ENCODE measurements around the gene PTPRD. TPM values are rescaled to one million over a fixed set of nuclear protein-coding genes. Genes with fewer than 3 reads are reported as not detected.

PTPRD gene
- total RNA-seq, 1 experiment from 2014 or later: not detected

- CTCF ChIA-PET: no interaction called here
- no peak overlapping the region for H3K4me3 Mint-ChIP-seq (ENCODE audit: unreplicated experiment)
These were observed 1944.1 kb downstream of the PTPRD start for GRCh38 chr9:8668751-8669150.

GRCh38 chr9:8668231-8668630 is 1944.6 kb downstream of the PTPRD start:
- ChIA-PET CTCF (no interaction called here), POLR2A (no interaction called here)
- no peak for TF ChIP-seq CTCF (IDR thresholded peaks at IDR 0.05; ENCODE audit: unreplicated experiment)
- Mint-ChIP-seq H3K9me3 (ENCODE audit: unreplicated experiment) (no peaks in the 10 kb centered on the region), H3K4me3 (ENCODE audit: unreplicated experiment) (no peak overlapping the region), H3K27ac (ENCODE audit: low read depth, unreplicated experiment) (no peak overlapping the region), H3K4me1 (ENCODE audit: insufficient read depth, unreplicated experiment) (no peaks in the 10 kb centered on the region), H3K27me3 (ENCODE audit: insufficient read depth, unreplicated experiment) (peaks cover 12% of the 10 kb centered on the region), H3K36me3 (ENCODE audit: insufficient read depth, unreplicated experiment) (no peaks in the 10 kb centered on the region)
- no TSS peak for BruUV-seq (replicated peaks)
- no peak for DNase-seq (ENCODE audit: unreplicated experiment)
- intact Hi-C loops (cut with micrococcal nuclease): no loop called here

More at GRCh38 chr9:8668751-8669150, 1944.1 kb downstream of the PTPRD start:
- intact Hi-C loops (cut with micrococcal nuclease): no loop called here
- no peak for DNase-seq (ENCODE audit: unreplicated experiment)
- H3K9me3 Mint-ChIP-seq (ENCODE audit: unreplicated experiment): no peaks in the 10 kb centered on the region
- no peak for TF ChIP-seq CTCF (IDR thresholded peaks at IDR 0.05; ENCODE audit: unreplicated experiment)
- no peaks in the 10 kb centered on the region for H3K36me3 Mint-ChIP-seq (ENCODE audit: insufficient read depth, unreplicated experiment)
- no peak overlapping the region for H3K27ac Mint-ChIP-seq (ENCODE audit: low read depth, unreplicated experiment)
- POLR2A ChIA-PET: no interaction called here
- H3K27me3 Mint-ChIP-seq (ENCODE audit: insufficient read depth, unreplicated experiment): peaks cover 12% of the 10 kb centered on the region
- no peaks in the 10 kb centered on the region for H3K4me1 Mint-ChIP-seq (ENCODE audit: insufficient read depth, unreplicated experiment)
- BruUV-seq (replicated peaks): no TSS peak

- no peaks in the 10 kb centered on the region for H3K36me3 Mint-ChIP-seq (ENCODE audit: insufficient read depth, unreplicated experiment)
- DNase-seq (ENCODE audit: unreplicated experiment): no peak
- intact Hi-C loops (cut with micrococcal nuclease): no loop called here
- no TSS peak for BruUV-seq (replicated peaks)
- POLR2A ChIA-PET: no interaction called here
- CTCF ChIA-PET: no interaction called here
- no peaks in the 10 kb centered on the region for H3K9me3 Mint-ChIP-seq (ENCODE audit: unreplicated experiment)
- TF ChIP-seq CTCF (IDR thresholded peaks at IDR 0.05; ENCODE audit: unreplicated experiment): no peak
- H3K27me3 Mint-ChIP-seq (ENCODE audit: insufficient read depth, unreplicated experiment): peaks cover 10% of the 10 kb centered on the region
- no peaks in the 10 kb centered on the region for H3K4me1 Mint-ChIP-seq (ENCODE audit: insufficient read depth, unreplicated experiment)
- no peak overlapping the region for H3K27ac Mint-ChIP-seq (ENCODE audit: low read depth, unreplicated experiment)
- H3K4me3 Mint-ChIP-seq (ENCODE audit: unreplicated experiment): no peak overlapping the region
These were observed 1946.7 kb downstream of the PTPRD start for GRCh38 chr9:8666060-8666459.

GRCh38 chr9:8660383-8660782 is 1952.4 kb downstream of the PTPRD start:
- POLR2A ChIA-PET: no interaction called here
- H3K27ac Mint-ChIP-seq (ENCODE audit: low read depth, unreplicated experiment): no peak overlapping the region

More at GRCh38 chr9:8660383-8660782, 1952.4 kb downstream of the PTPRD start:
- DNase-seq (ENCODE audit: unreplicated experiment): peak; percentile 24
- Mint-ChIP-seq H3K9me3 (ENCODE audit: unreplicated experiment) (no peaks in the 10 kb centered on the region), H3K27me3 (ENCODE audit: insufficient read depth, unreplicated experiment) (no peaks in the 10 kb centered on the region), H3K4me1 (ENCODE audit: insufficient read depth, unreplicated experiment) (no peaks in the 10 kb centered on the region), H3K36me3 (ENCODE audit: insufficient read depth, unreplicated experiment) (no peaks in the 10 kb centered on the region), H3K4me3 (ENCODE audit: unreplicated experiment) (no peak overlapping the region)
- CTCF ChIA-PET: no interaction called here
- no peak for TF ChIP-seq CTCF (IDR thresholded peaks at IDR 0.05; ENCODE audit: unreplicated experiment)
- intact Hi-C loops (cut with micrococcal nuclease): no loop called here
- BruUV-seq (replicated peaks): no TSS peak
